Measurements from ENCODE around the gene IL1RAP.

DNA sequence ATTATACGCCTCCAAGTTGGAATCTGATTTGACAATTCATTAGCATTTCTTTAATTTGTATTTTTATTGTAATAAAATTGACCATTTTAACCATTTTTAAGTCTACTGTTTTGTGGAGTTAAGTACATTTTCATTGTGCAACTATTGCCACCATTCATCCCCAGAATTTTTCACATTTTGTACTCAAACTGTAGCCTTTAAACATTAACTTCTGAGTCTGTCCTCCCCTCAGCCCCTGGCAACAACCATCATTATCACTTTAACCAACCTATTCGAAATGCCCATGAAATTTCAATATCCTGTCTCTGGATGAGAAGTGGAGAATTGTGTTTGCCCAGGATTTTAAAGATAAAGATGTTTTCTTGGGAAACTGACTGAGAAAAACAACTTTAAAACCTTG is 27.7 kb downstream of the IL1RAP start:
- TF ChIP-seq POLR2AphosphoS5 (IDR thresholded peaks at IDR 0.05): no peak
- TF ChIP-seq, protein P1, sequence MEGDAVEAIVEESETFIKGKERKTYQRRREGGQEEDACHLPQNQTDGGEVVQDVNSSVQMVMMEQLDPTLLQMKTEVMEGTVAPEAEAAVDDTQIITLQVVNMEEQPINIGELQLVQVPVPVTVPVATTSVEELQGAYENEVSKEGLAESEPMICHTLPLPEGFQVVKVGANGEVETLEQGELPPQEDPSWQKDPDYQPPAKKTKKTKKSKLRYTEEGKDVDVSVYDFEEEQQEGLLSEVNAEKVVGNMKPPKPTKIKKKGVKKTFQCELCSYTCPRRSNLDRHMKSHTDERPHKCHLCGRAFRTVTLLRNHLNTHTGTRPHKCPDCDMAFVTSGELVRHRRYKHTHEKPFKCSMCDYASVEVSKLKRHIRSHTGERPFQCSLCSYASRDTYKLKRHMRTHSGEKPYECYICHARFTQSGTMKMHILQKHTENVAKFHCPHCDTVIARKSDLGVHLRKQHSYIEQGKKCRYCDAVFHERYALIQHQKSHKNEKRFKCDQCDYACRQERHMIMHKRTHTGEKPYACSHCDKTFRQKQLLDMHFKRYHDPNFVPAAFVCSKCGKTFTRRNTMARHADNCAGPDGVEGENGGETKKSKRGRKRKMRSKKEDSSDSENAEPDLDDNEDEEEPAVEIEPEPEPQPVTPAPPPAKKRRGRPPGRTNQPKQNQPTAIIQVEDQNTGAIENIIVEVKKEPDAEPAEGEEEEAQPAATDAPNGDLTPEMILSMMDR (IDR thresholded peaks at IDR 0.05): no peak

All from sigmoid colon (tissue), 4 donors.